GM15510 (cell line): ENCODE data around the gene CA5A.

Experiments used
- POLR2A ChIP-seq: IDR thresholded peaks from 3 replicates; pipeline ENCODE4 v1.6.1; 2011; ENCODE audit warnings: borderline replicate concordance; ENCODE audit not compliant: insufficient read length; ENCODE audit errors: extremely low read depth

CA5A gene

GRCh38 chr16:87855852-87856715 lies 80.2 kb downstream of the CA5A start:
- TF ChIP-seq POLR2A: no peak

- TF ChIP-seq POLR2A: no peak
These were observed 81.2 kb downstream of the CA5A start for GRCh38 chr16:87854907-87855683.

GRCh38 chr16:87854053-87854906 lies 82.0 kb downstream of the CA5A start:
- TF ChIP-seq POLR2A: no peak

- no peak for TF ChIP-seq POLR2A
These were observed 82.8 kb downstream of the CA5A start for GRCh38 chr16:87853411-87854052.

- no peak for TF ChIP-seq POLR2A
These were observed 84.7 kb downstream of the CA5A start for GRCh38 chr16:87851601-87852000.

- TF ChIP-seq POLR2A: no peak
These were observed 85.2 kb downstream of the CA5A start for GRCh38 chr16:87851141-87851587.

- TF ChIP-seq POLR2A: no peak
These were observed 86.0 kb downstream of the CA5A start for GRCh38 chr16:87850009-87851006.

GRCh38 chr16:87849419-87850008 lies 86.8 kb downstream of the CA5A start:
- no peak for TF ChIP-seq POLR2A

- TF ChIP-seq POLR2A: no peak
These were observed 87.5 kb downstream of the CA5A start for GRCh38 chr16:87848676-87849345.

GRCh38 chr16:87847785-87848675 lies 88.3 kb downstream of the CA5A start:
- TF ChIP-seq POLR2A: no peak

GRCh38 chr16:87847467-87847784 lies 88.9 kb downstream of the CA5A start:
- TF ChIP-seq POLR2A: no peak

GRCh38 chr16:87846705-87847466 lies 89.4 kb downstream of the CA5A start:
- no peak for TF ChIP-seq POLR2A
